ENCODE results near the gene ZBTB48.
"Not testable (repeated sequence)": the region's sequence is repeated elsewhere in the genome, so short reads cannot be mapped to it uniquely, and the experiment has no call there.

ZBTB48 gene

DNA sequence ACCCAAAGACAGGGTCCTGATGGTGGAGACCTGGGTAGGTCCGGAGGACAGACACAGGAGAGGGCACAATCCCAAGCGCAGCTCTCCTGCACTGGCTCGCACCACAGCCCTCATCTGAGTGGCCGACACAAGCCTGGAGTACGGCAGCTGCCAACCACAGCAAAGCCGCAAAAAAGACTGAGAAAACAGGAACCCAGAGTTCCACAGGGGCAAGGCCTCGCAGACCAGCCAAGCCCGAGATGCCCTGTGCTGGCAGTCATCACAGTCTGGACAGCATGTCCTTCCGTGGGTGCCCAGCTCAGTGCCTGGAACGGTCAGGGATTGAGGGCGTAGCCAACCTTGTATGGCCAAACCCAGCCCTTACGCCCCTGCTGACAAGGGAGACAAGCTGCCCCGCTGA lies 11.4 kb downstream of the ZBTB48 start:
- DNase-seq (ENCODE audit: low read depth, low spot score) = no peak

GRCh38 chr1:6591644-6592043 lies 11.8 kb downstream of the ZBTB48 start:
- DNase-seq (ENCODE audit: low read depth, low spot score) = no peak

DNA sequence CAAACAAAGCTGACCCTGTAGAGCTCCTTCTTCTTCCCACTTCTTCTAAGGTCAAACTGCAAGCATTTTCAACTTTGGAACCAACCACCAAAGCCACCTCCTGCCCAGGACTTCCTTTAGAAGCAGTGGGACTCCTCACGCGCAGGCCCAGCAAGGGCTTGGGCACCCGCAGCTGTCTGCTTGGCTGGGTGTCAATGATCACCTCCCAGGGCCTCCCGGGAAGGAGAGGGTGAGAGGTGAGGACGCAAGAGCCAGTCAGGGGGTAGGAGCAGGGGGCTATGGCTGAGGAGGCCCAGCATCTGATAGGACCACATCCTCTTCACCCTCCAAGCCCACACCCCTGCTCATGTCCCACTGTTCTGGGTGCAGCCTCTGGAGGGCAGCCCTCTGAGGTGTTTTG lies 12.6 kb downstream of the ZBTB48 start:
- no peak for DNase-seq (ENCODE audit: low read depth, low spot score)

DNA sequence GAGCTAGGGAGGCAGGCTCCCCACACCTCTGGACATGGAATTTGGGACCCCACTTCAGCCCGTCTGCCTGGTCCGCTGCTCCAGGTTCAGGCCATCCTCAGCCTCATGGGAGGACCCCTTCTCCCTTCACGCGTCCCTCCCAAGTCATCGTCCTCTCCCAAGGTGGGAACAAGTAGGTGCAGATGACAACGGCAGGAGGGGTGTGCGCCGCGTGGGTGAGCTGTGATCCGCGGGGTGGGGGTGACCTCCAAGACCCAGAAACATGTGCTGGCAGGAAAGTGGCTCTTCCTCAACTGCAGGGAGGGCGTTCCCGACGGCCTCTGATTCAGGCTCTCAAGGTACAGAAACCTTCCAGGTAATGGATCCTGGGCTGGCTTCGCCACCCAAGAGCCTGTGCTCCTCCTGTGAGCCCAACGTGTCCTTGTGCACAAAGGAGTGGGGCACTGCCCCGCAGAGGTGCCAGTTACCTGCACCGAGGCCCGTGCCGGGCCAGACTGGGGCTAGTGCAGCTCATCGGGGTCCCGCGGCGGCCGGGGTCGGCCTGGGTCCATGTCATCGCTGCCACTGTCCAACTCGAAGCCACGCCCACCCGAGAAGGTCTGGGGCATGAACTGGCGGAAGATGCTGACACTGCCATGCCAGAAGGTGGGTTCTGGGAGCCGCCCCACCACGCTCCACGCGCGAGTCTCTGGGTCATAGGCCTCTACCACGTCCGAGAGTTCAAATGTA lies 13.2 kb downstream of the ZBTB48 start:
- no peak for DNase-seq (ENCODE audit: low read depth, low spot score)

GRCh38 chr1:6593810-6594209 lies 14.0 kb downstream of the ZBTB48 start:
- DNase-seq (ENCODE audit: low read depth, low spot score) = no peak

DNA sequence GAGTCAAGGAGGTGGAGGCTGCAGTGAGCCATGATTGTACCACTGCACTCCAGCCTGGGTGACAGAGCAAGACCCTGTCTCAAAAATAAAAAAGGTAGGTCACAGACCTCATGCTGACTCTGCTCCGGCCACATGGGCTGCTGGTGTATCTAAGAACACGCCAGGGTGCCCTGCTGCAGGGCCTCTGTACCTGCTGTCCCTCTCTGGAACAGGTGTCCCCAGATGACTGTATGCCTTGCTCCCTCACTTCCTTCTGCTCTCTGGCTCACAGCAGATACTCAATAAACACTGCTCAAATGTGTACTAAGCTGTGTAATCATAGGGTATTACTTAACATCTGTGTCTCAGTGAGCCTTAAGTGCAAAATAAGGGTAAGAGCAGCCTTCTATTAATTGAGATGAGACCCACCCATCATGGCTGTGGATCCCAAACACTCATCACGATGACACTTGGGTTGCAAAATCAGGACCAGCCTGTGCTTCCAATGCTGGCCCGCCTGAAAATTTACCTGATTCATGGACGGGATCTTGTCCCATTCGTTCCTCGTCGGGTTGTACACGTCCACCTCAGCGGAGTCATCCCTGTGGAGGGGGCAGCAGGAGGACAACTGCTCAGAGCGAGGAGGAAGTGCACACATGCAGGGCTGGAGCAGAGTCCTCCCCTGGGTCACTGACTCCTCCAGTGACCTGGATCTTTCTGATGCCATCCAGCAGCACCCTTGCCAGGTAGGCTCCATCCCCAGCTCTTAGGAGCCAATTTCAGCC lies 15.4 kb downstream of the ZBTB48 start:
- DNase-seq (ENCODE audit: low read depth, low spot score) = no peak

DNA sequence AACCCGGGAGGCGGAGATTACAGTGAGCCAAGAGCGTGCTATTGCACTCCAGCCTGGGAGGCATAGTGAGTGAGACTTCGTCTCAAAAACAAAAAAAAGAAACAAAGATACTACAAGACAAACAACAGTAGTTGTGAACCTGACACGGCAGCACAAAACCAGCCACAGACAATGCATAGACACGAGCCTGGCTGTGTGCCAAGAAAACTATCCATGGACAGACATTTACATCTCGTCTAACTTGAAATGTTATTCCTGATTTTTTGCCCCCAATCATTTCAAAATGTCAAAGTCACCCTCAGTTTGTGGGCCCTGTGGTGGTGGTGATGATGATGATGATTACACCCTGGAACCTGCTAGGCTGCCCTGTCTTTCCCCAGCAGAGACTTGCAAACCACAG lies 16.6 kb downstream of the ZBTB48 start:
- DNase-seq (ENCODE audit: low read depth, low spot score) = no peak

GRCh38 chr1:6596886-6597776 lies 17.3 kb downstream of the ZBTB48 start:
- DNase-seq (ENCODE audit: low read depth, low spot score) = no peak

DNA sequence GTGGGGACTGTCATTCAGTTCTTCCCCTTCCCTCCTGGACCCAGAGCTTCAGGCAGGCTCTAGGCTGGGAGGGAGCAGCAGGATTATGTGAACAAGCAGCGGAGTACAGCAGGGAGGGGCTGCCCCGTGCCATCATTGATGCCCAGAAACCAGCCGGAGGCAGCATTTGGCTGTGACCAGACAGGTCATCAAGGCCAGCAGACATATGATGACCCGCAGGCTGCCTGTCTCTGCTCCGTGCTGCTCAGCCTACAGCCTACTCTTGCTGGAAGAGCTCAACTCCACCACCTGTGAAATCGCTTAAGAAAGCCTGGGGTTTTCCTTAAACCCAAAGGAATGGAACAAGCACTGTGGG lies 18.0 kb downstream of the ZBTB48 start:
- DNase-seq (ENCODE audit: low read depth, low spot score) = no peak

DNA sequence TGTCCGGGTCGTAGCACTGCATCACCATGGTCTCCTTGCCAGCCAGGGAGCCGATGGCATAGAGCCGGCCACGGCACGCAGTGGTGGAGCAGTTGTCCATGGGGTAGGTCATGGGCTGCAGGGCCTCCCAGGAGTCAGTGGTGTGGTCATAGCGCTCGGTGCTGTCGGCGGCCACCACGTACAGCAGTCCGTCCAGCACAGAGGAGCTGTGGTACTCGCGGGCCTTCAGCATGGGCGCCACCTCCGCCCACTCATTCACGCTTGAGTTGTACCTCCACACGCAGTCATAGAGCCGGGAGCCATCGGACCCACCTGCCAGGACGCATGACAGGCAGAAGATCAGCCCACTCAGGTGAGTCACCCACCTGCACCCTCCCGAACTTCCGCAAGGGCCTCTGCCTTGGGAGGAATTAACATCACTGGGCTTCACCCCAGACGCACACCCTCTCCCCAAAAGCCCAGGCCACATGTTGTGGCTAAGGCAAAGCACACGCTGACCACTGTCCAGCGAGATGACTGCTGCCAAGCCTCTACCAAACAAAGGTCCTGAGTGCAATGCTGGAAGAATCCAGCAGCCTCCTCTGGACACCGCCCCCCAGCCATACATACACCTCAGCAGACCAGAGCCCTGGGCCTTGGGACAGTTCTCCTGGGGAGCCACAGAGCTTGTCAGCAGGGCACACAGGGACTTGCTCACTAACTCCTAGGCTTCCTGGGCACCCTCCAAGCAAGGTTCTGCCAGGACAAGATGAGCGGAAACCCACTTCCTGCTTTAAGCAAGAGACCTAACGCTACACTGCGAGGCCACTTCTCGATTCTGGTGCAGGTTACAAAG lies 19.6 kb downstream of the ZBTB48 start:
- no peak for DNase-seq (ENCODE audit: low read depth, low spot score)

- DNase-seq (ENCODE audit: low read depth, low spot score) = not testable (repeated sequence)
Observed at GRCh38 chr1:6599991-6600390, 20.2 kb downstream of the ZBTB48 start.

GRCh38 chr1:6600410-6601048 lies 20.7 kb downstream of the ZBTB48 start:
- DNase-seq (ENCODE audit: low read depth, low spot score) = no peak

GRCh38 chr1:6601049-6601922 lies 21.5 kb downstream of the ZBTB48 start:
- DNase-seq (ENCODE audit: low read depth, low spot score) = peak; percentile 64

DNA sequence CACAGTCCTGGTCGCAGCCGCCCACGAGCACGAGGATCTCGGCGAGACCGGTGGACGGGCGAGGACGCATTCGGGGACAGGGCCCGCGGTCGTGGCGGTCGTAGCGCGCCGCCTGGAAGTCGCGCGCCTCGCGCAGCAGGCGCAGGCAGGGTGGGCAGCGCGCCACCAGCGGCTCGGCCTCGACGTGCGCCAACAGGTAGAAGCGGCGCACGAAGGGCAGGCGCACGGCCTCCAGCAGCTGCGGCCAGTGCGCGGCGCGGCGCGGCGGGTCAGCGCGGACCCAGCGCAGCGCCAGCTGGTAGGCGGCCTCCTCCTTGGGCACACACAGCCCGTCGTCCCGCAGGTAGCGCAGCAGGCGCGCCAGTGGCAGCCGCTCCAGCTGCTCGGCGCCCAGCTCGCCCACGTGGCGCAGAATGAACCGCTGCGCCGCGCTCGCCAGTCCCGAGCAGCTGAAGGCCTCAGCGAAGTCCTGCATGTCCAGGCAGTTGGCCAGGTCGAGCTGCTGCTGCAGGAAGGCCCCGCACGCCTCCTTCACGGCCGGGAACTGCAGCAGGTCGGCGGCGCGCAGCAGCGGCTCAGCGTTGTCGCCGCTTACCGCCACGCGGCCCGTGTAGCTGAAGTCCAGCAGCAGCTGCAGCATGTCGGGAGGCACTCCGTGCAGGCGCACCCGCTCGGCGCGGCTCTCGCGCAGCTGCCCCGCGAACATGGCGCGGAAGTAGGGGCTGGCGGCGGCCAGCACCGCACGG lies 22.3 kb downstream of the ZBTB48 start:
- DNase-seq (ENCODE audit: low read depth, low spot score) = no peak

- peak; percentile 72 for DNase-seq (ENCODE audit: low read depth, low spot score)
Observed at GRCh38 chr1:6602669-6603237, 23.0 kb downstream of the ZBTB48 start, which contains the start of gene KLHL21. KLHL21 (minus strand) TSS chr1:6602869; CDS start chr1:6602817, 52 bp downstream.

GRCh38 chr1:6603238-6603914 lies 23.6 kb downstream of the ZBTB48 start:
- peak; percentile 30 for DNase-seq (ENCODE audit: low read depth, low spot score)

- DNase-seq (ENCODE audit: low read depth, low spot score) = no peak
Observed at GRCh38 chr1:6603915-6604558, 24.2 kb downstream of the ZBTB48 start.
